ENCODE measurements around the gene GBP1. TPM values are rescaled to one million over a fixed set of nuclear protein-coding genes. Genes with fewer than 3 reads are reported as not detected.

Gene GBP1
- total RNA-seq, 1 experiment from 2014 or later, result 0.15 TPM

DNA sequence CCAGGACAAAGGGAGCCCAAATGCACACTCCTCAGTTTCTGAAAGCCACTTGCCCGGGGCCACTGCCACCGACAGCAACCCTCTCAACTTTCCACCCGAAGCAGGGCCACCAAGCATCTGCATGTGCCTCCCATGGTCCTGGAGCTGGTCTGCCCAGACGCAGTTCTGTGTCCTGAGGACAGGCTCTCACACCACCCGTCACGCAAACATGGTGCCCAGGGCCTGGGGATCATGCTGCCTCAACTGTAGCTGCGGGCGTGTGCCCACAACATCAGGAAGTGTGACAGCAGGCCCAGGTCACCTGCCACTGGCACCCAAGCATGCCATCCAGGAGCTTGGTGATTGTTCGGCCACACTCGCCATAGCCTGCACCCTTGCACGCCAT lies 14.4 kb downstream of the GBP1 start:
- no peaks in the 10 kb centered on the region for H3K9me2 ChIP-seq (ENCODE audit: insufficient read depth)
- ChIA-PET POLR2A (no interaction called here), CTCF (no interaction called here), RAD21 (ENCODE audit: low non-redundant PET in 1 of 2, low total read pairs in 2 of 2, uncharacterized antibody in 2 of 2, unreplicated experiment in 2 of 2) (no interaction called here)
- H3K4me2 ChIP-seq (ENCODE audit: low read length), result no peak overlapping the region
- H3K36me3 ChIP-seq (ENCODE audit: control insufficient read depth in 1 of 2, insufficient read depth in 2 of 2, low read length in 2 of 2), result no peaks in the 10 kb centered on the region
- H2AFZ ChIP-seq (ENCODE audit: low read depth, low read length, poor library complexity, severe bottlenecking), result no peak overlapping the region
- intact Hi-C loops (cut with micrococcal nuclease), result no loop called here
- DNase-seq (ENCODE audit: low read depth, low spot score) (no peak), ATAC-seq (no peak)
- H3K79me2 ChIP-seq (ENCODE audit: insufficient read depth, low read length), result no peaks in the 10 kb centered on the region
- no peaks in the 10 kb centered on the region for H4K20me1 ChIP-seq (ENCODE audit: insufficient read depth)
- H3K9me3 ChIP-seq (ENCODE audit: control insufficient read depth in 1 of 2, insufficient read depth in 1 of 2, low read depth in 1 of 2, low read length in 2 of 2), result no peaks in the 10 kb centered on the region
- no peaks in the 10 kb centered on the region for H3K4me1 ChIP-seq (ENCODE audit: control insufficient read depth in 1 of 2, insufficient read depth in 2 of 2, low read length in 2 of 2)
- H3K27ac ChIP-seq (ENCODE audit: low read depth, low read length), result no peak overlapping the region
- H3K9ac ChIP-seq (ENCODE audit: low read length), result no peak overlapping the region
- H3K4me3 ChIP-seq (replicated peaks in 1 of 2; ENCODE audit: low read depth in 1 of 2, low read length in 2 of 2), result no peak overlapping the region
- no TSS peak for BruUV-seq (replicated peaks)
- H3K27me3 ChIP-seq (ENCODE audit: insufficient read depth, low read length), result no peaks in the 10 kb centered on the region
- TF ChIP-seq FOSL1 (IDR thresholded peaks at IDR 0.05; ENCODE audit: low read depth) (no peak), YY1 (IDR thresholded peaks at IDR 0.05; ENCODE audit: extremely low read depth, insufficient replicate concordance, low read depth, low read length) (no peak), RAD21 (IDR thresholded peaks at IDR 0.05; ENCODE audit: low read depth) (no peak), EZH2 (IDR thresholded peaks at IDR 0.05) (no peak), JUND (IDR thresholded peaks at IDR 0.05) (no peak), EGR1 (IDR thresholded peaks at IDR 0.05; ENCODE audit: low read depth) (no peak), POLR2AphosphoS5 (IDR thresholded peaks at IDR 0.05; ENCODE audit: low read depth, low read length) (no peak), ZNF274 (IDR thresholded peaks at IDR 0.05; ENCODE audit: low read depth, low read length) (no peak), CEBPB (IDR thresholded peaks at IDR 0.05; ENCODE audit: low read depth) (no peak), SIN3A (IDR thresholded peaks at IDR 0.05; ENCODE audit: low read depth) (no peak), SRF (IDR thresholded peaks at IDR 0.05; ENCODE audit: low read depth) (no peak), TCF7L2 (IDR thresholded peaks at IDR 0.05; ENCODE audit: borderline replicate concordance, extremely low read depth, insufficient read depth, insufficient read length) (no peak), SP1 (IDR thresholded peaks at IDR 0.05; ENCODE audit: low read depth) (no peak)
- TF ChIP-seq, protein P1, sequence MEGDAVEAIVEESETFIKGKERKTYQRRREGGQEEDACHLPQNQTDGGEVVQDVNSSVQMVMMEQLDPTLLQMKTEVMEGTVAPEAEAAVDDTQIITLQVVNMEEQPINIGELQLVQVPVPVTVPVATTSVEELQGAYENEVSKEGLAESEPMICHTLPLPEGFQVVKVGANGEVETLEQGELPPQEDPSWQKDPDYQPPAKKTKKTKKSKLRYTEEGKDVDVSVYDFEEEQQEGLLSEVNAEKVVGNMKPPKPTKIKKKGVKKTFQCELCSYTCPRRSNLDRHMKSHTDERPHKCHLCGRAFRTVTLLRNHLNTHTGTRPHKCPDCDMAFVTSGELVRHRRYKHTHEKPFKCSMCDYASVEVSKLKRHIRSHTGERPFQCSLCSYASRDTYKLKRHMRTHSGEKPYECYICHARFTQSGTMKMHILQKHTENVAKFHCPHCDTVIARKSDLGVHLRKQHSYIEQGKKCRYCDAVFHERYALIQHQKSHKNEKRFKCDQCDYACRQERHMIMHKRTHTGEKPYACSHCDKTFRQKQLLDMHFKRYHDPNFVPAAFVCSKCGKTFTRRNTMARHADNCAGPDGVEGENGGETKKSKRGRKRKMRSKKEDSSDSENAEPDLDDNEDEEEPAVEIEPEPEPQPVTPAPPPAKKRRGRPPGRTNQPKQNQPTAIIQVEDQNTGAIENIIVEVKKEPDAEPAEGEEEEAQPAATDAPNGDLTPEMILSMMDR (IDR thresholded peaks at IDR 0.05 in 2 of 3, conservative IDR thresholded peaks at IDR 0.05 in 1 of 3; ENCODE audit: borderline replicate concordance in 1 of 3, insufficient read depth in 1 of 3, low read depth in 2 of 3, low read length in 2 of 3), result no peak
- TF ChIP-seq, protein P2, sequence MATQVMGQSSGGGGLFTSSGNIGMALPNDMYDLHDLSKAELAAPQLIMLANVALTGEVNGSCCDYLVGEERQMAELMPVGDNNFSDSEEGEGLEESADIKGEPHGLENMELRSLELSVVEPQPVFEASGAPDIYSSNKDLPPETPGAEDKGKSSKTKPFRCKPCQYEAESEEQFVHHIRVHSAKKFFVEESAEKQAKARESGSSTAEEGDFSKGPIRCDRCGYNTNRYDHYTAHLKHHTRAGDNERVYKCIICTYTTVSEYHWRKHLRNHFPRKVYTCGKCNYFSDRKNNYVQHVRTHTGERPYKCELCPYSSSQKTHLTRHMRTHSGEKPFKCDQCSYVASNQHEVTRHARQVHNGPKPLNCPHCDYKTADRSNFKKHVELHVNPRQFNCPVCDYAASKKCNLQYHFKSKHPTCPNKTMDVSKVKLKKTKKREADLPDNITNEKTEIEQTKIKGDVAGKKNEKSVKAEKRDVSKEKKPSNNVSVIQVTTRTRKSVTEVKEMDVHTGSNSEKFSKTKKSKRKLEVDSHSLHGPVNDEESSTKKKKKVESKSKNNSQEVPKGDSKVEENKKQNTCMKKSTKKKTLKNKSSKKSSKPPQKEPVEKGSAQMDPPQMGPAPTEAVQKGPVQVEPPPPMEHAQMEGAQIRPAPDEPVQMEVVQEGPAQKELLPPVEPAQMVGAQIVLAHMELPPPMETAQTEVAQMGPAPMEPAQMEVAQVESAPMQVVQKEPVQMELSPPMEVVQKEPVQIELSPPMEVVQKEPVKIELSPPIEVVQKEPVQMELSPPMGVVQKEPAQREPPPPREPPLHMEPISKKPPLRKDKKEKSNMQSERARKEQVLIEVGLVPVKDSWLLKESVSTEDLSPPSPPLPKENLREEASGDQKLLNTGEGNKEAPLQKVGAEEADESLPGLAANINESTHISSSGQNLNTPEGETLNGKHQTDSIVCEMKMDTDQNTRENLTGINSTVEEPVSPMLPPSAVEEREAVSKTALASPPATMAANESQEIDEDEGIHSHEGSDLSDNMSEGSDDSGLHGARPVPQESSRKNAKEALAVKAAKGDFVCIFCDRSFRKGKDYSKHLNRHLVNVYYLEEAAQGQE (IDR thresholded peaks at IDR 0.05; ENCODE audit: low read depth), result no peak
- TF ChIP-seq, protein P3, sequence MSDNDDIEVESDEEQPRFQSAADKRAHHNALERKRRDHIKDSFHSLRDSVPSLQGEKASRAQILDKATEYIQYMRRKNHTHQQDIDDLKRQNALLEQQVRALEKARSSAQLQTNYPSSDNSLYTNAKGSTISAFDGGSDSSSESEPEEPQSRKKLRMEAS (IDR thresholded peaks at IDR 0.05), result no peak
- TF ChIP-seq, protein P4, sequence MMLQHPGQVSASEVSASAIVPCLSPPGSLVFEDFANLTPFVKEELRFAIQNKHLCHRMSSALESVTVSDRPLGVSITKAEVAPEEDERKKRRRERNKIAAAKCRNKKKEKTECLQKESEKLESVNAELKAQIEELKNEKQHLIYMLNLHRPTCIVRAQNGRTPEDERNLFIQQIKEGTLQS (IDR thresholded peaks at IDR 0.05), result no peak
- TF ChIP-seq, protein P5, sequence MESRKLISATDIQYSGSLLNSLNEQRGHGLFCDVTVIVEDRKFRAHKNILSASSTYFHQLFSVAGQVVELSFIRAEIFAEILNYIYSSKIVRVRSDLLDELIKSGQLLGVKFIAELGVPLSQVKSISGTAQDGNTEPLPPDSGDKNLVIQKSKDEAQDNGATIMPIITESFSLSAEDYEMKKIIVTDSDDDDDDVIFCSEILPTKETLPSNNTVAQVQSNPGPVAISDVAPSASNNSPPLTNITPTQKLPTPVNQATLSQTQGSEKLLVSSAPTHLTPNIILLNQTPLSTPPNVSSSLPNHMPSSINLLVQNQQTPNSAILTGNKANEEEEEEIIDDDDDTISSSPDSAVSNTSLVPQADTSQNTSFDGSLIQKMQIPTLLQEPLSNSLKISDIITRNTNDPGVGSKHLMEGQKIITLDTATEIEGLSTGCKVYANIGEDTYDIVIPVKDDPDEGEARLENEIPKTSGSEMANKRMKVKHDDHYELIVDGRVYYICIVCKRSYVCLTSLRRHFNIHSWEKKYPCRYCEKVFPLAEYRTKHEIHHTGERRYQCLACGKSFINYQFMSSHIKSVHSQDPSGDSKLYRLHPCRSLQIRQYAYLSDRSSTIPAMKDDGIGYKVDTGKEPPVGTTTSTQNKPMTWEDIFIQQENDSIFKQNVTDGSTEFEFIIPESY (IDR thresholded peaks at IDR 0.05; ENCODE audit: extremely low read depth, insufficient replicate concordance, low read length), result no peak

Measured in HCT116 (cell line).